A549 (cell line): ENCODE measurements around the gene PTPRCAP. TPM values are rescaled to one million over a fixed set of nuclear protein-coding genes. Genes with fewer than 3 reads are reported as not detected.

Source experiments
- ATAC-seq, 2 experiments: fragments of 200-7000 bp in 1 of 2; fragments of >200 bp in 1 of 2; cut with Nextera tagmentation in 1 of 2; cut with Tn5 transposase in 1 of 2; 3 replicates each; pipeline versions ENCODE4 v1.8.0 to v1.9.1; 2018 to 2020; ENCODE audit warnings: mild to moderate bottlenecking in 1 of 2, moderate library complexity in 1 of 2
- CTCF ChIA-PET: fragments of 300-600 bp; sonication (Branson Sonifier 250); formaldehyde crosslinking; extraction: SDS; loops from one replicate; lab custom pipeline; 2021; ENCODE audit warnings: antibody characterized with exemption, inconsistent platforms; lab: Yijun Ruan, JAX
- POLR2A ChIA-PET: fragments of 350-600 bp; formaldehyde crosslinking; extraction: SDS; loops from one replicate; lab custom pipeline; 2021; ENCODE audit warnings: antibody characterized with exemption, inconsistent platforms; lab: Yijun Ruan, JAX
- DNase-seq, 2 experiments: peaks; one replicate each; pipeline versions ENCODE4 v3.0.0 to v3.0.0-alpha.2; 2011 to 2016; ENCODE audit warnings: low read depth in 1 of 2, low spot score in 1 of 2
- FAIRE-seq: peaks from 2 replicates; lab custom pipeline; 2011; peaks lifted over from hg19 to GRCh38; lab: Jason Lieb, UNC
- H3K27ac ChIP-seq, 2 experiments: fragments of >200 bp; sonication (Bioruptor Twin); formaldehyde crosslinking; 3 replicates each; pipeline ENCODE4 v1.5.1; 2016 to 2017
- H3K4me1 ChIP-seq: fragments of >200 bp; sonication (Bioruptor Twin); formaldehyde crosslinking; 3 replicates; pipeline ENCODE4 v1.6.1; 2016
- H3K4me2 ChIP-seq: fragments of >200 bp; sonication (Bioruptor Twin); formaldehyde crosslinking; 3 replicates; pipeline ENCODE4 v1.6.1; 2016
- H3K4me3 ChIP-seq: fragments of >200 bp; sonication (Bioruptor Twin); formaldehyde crosslinking; 3 replicates; pipeline ENCODE4 v1.5.1; 2016
- H3K9me3 ChIP-seq: fragments of >200 bp; sonication (Bioruptor Twin); formaldehyde crosslinking; 3 replicates; pipeline ENCODE4 v1.6.1; 2016
- ATOH8 ChIP-seq: fragments of 250-450 bp; sonication (Bioruptor Pico); IDR thresholded peaks from 2 replicates; pipeline ENCODE4 v1.5.0; 2020; ENCODE audit warnings: low read depth, mild to moderate bottlenecking, moderate library complexity
- BCL3 ChIP-seq: fragments of >200 bp; sonication (Bioruptor Twin); formaldehyde crosslinking; IDR thresholded peaks from 3 replicates; pipeline ENCODE4 v1.6.1; 2016
- CBX8 ChIP-seq: fragments of 200-600 bp; sonication (generic); IDR thresholded peaks from 2 replicates; pipeline ENCODE4 v1.6.1; 2016
- CEBPB ChIP-seq, 2 experiments: fragments of >200 bp in 1 of 2; sonication (Bioruptor Twin) in 1 of 2; formaldehyde crosslinking in 1 of 2; IDR thresholded peaks; 2 replicates each; pipeline ENCODE4 v1.6.1; 2012 to 2016
- CHD2 ChIP-seq: fragments of 150-350 bp; IDR thresholded peaks from 2 replicates; pipeline ENCODE4 v1.6.1; 2014; ENCODE audit warnings: low read length; ENCODE audit not compliant: partially characterized antibody
- CHD4 ChIP-seq: fragments of 200-600 bp; sonication (generic); IDR thresholded peaks from 2 replicates; pipeline ENCODE4 v1.6.1; 2016; ENCODE audit warnings: antibody characterized with exemption, mild to moderate bottlenecking, borderline replicate concordance
- CTCF ChIP-seq: fragments of >200 bp; sonication (Bioruptor Twin); formaldehyde crosslinking; IDR thresholded peaks from 3 replicates; pipeline ENCODE4 v1.5.1; 2016
- EP300 ChIP-seq, 2 experiments: fragments of >200 bp; sonication (Bioruptor Twin); formaldehyde crosslinking; IDR thresholded peaks; 2 replicates in 1 of 2; 3 replicates in 1 of 2; pipeline ENCODE4 v1.6.1; 2016 to 2017
- FOSB ChIP-seq: fragments of 250-450 bp; sonication (Bioruptor Pico); IDR thresholded peaks from 2 replicates; pipeline ENCODE4 v1.5.0; 2020; ENCODE audit warnings: mild to moderate bottlenecking, moderate library complexity
- GATA3 ChIP-seq: IDR thresholded peaks from 2 replicates; pipeline ENCODE4 v1.6.1; 2012; ENCODE audit warnings: borderline replicate concordance
- HEYL ChIP-seq: fragments of 250-450 bp; sonication (Bioruptor Pico); IDR thresholded peaks from 2 replicates; pipeline ENCODE4 v1.8.0; 2021; ENCODE audit warnings: mild to moderate bottlenecking, moderate library complexity
- HOXA7 ChIP-seq: fragments of 250-450 bp; sonication (Bioruptor Pico); IDR thresholded peaks from 2 replicates; pipeline ENCODE4 v1.5.0; 2020; ENCODE audit warnings: mild to moderate bottlenecking, moderate library complexity
- HOXB13 ChIP-seq: fragments of 250-450 bp; sonication (Bioruptor Pico); IDR thresholded peaks from 2 replicates; pipeline ENCODE4 v1.5.0; 2020; ENCODE audit warnings: low read depth, mild to moderate bottlenecking, moderate library complexity
- HOXB5 ChIP-seq: fragments of 250-450 bp; sonication (Bioruptor Pico); IDR thresholded peaks from 2 replicates; pipeline ENCODE4 v1.5.0; 2020; ENCODE audit warnings: mild to moderate bottlenecking, moderate library complexity
- KDM1A ChIP-seq: fragments of 200-600 bp; sonication (generic); IDR thresholded peaks from 2 replicates; pipeline ENCODE4 v1.6.1; 2016; ENCODE audit warnings: low read depth, mild to moderate bottlenecking
- MAZ ChIP-seq: fragments of 150-350 bp; IDR thresholded peaks from 2 replicates; pipeline ENCODE4 v1.6.1; 2014; ENCODE audit warnings: antibody characterized with exemption, low read depth, low read length, borderline replicate concordance
- NFE2L2 ChIP-seq: fragments of 150-350 bp; conservative IDR thresholded peaks from 2 replicates; pipeline ENCODE4 v1.6.1; 2014; ENCODE audit warnings: low read length
- NR3C1 ChIP-seq: fragments of >200 bp; sonication (Bioruptor Twin); formaldehyde crosslinking; IDR thresholded peaks from 3 replicates; pipeline ENCODE4 v1.6.1; 2017
- PHF8 ChIP-seq: fragments of 200-600 bp; sonication (generic); IDR thresholded peaks from 2 replicates; pipeline ENCODE4 v1.6.1; 2016; ENCODE audit warnings: low read depth, mild to moderate bottlenecking, antibody characterized with exemption, moderate library complexity, borderline replicate concordance
- POLR2AphosphoS2 ChIP-seq: conservative IDR thresholded peaks from 2 replicates; pipeline ENCODE4 v1.6.1; 2012; ENCODE audit warnings: low read length, improper control_type of control experiment, inconsistent platforms
- RAD21 ChIP-seq, 2 experiments: fragments of >200 bp in 1 of 2; sonication (Bioruptor Twin) in 1 of 2; formaldehyde crosslinking in 1 of 2; IDR thresholded peaks in 1 of 2; conservative IDR thresholded peaks in 1 of 2; 2 replicates in 1 of 2; 3 replicates in 1 of 2; pipeline ENCODE4 v1.6.1; 2012 to 2018; ENCODE audit warnings: inconsistent platforms in 1 of 2
- RARB ChIP-seq: fragments of 250-450 bp; sonication (Bioruptor Pico); IDR thresholded peaks from 2 replicates; pipeline ENCODE4 v1.8.0; 2021; ENCODE audit warnings: mild to moderate bottlenecking, moderate library complexity
- REST ChIP-seq: fragments of 200-600 bp; sonication (generic); IDR thresholded peaks from 2 replicates; pipeline ENCODE4 v1.6.1; 2016; ENCODE audit warnings: antibody characterized with exemption, mild to moderate bottlenecking, moderate library complexity
- SMC3 ChIP-seq: fragments of >200 bp; sonication (Bioruptor Twin); formaldehyde crosslinking; IDR thresholded peaks from 3 replicates; pipeline ENCODE4 v1.6.1; 2018; ENCODE audit warnings: inconsistent platforms
- ZSCAN20 ChIP-seq: fragments of 250-450 bp; sonication (Bioruptor Pico); IDR thresholded peaks from 2 replicates; pipeline ENCODE4 v1.8.0; 2022; ENCODE audit warnings: mild to moderate bottlenecking, moderate library complexity
- WGBS: methylation state at CpG from one replicate; pipeline ENCODE4 v1.1.6; 2017; ENCODE audit errors: missing lambda C conversion rate; 5-methylcytosine and 5-hydroxymethylcytosine counted together
- polyA plus RNA-seq, 4 experiments: library from polyadenylated mRNA; depleted of rRNA in 3 of 4; stranded (reverse); fragments of >200 nt; fragmentation: RNase III in 1 of 4; extraction: RNeasy Plus Mini Kit Qiagen cat#74134 plus additional on column Dnase treatment in 1 of 4; gene quantifications; 2 replicates in 3 of 4; 3 replicates in 1 of 4; pipeline ENCODE4 v1.2.3, GENCODE V29; 2011 to 2017
- TF ChIP-seq, protein P1 (sequence below): fragments of 150-350 bp; IDR thresholded peaks from 2 replicates; pipeline ENCODE4 v1.6.1; 2014; ENCODE audit warnings: low read depth, mild to moderate bottlenecking, low read length
- TF ChIP-seq, protein P2 (sequence below): fragments of 250-450 bp; sonication (Bioruptor Pico); IDR thresholded peaks from 2 replicates; pipeline ENCODE4 v1.5.0; 2021; ENCODE audit warnings: mild to moderate bottlenecking, moderate library complexity, borderline replicate concordance
- TF ChIP-seq, protein P3 (sequence below): IDR thresholded peaks from 2 replicates; pipeline ENCODE4 v1.6.1; 2012

Gene PTPRCAP
- polyA plus RNA-seq, 2 of the 4 experiments (the other 2 are of a cell fraction), result 0.34 to 0.56 TPM

DNA sequence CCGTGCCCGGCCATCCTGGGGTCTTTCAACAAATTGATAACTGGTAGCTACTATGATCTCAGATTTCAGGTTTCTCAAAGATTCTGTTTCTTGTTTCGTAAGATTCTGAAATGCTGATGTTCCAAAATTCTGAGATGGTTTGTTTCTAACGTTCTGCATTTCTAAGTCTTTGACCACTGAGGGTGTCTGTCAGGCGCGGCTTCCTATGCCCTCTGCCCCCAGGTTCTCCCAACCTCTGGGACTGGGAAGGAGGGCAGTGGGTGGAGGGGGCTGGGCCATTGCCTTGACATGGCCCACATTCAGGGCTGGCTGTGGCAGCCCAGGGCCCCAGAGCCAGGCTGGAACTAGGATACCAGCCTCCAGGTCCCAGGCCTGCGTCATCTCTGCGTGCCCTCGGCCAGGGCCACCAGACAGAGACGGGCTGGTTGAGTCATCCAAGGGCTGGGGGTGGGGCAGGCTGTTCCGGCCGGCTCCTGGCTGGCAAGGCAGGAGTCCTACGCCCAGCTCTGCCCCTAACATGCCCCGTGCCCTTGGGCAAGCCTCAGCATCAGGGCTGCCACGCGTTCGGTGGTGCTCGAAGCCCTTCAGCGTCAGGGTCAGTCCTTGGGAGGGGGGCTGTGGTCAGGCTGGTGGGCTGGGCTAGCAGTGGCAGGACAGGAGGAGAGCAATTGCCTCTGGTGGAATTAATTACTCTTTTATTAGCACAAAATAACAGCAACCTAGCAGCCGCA is 26.4 kb upstream of the PTPRCAP start:
- peak overlapping the region; percentile 88 for H3K4me2 ChIP-seq
- peaks cover 34% of the 10 kb centered on the region for H3K4me1 ChIP-seq
- POLR2A ChIA-PET, result interaction anchor here (0.7 to 1.0 kb wide), 2 partner anchors 19 to 110 kb away, joined by 3 to 4 read pairs; partner anchors contain the start of genes AIP and POLD4
- H3K27ac ChIP-seq, result peak overlapping the region; percentile 95 to 99
- ATAC-seq (peak; percentile 78 to 82), FAIRE-seq (no peak), DNase-seq (peak; percentile 90 to 91)
- H3K9me3 ChIP-seq, result no peaks in the 10 kb centered on the region
- 59% methylated on average over 9 of the region's 20 CpGs for WGBS
- CTCF ChIA-PET, result interaction anchor here (0.7 kb wide), 1 partner anchor 12 kb away, joined by 4 read pairs; no protein-coding TSS in a partner anchor
- H3K4me3 ChIP-seq, result peak overlapping the region; percentile 73
- no peak for TF ChIP-seq MAZ
- TF ChIP-seq FOSB, result no peak
- TF ChIP-seq CHD2, result no peak
- no peak; the same call in 2 of the 3 replicates for TF ChIP-seq SMC3
- no peak for TF ChIP-seq PHF8
- TF ChIP-seq HEYL (CRISPR knock-in tag), result no peak
- no peak for TF ChIP-seq CEBPB (IDR thresholded peaks at IDR 0.05)
- TF ChIP-seq REST, result no peak
- TF ChIP-seq POLR2AphosphoS2, result no peak
- TF ChIP-seq HOXA7 (CRISPR knock-in tag), result no peak
- no peak for TF ChIP-seq NFE2L2
- TF ChIP-seq, protein P1, sequence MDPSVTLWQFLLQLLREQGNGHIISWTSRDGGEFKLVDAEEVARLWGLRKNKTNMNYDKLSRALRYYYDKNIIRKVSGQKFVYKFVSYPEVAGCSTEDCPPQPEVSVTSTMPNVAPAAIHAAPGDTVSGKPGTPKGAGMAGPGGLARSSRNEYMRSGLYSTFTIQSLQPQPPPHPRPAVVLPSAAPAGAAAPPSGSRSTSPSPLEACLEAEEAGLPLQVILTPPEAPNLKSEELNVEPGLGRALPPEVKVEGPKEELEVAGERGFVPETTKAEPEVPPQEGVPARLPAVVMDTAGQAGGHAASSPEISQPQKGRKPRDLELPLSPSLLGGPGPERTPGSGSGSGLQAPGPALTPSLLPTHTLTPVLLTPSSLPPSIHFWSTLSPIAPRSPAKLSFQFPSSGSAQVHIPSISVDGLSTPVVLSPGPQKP, result no peak
- no peak for TF ChIP-seq NR3C1
- no peak for TF ChIP-seq CTCF
- peak; percentile 58; the same call in 1 of the 2 replicates for TF ChIP-seq ATOH8 (CRISPR knock-in tag)
- TF ChIP-seq BCL3, result no peak
- TF ChIP-seq CHD4, result no peak
- TF ChIP-seq RAD21 (conservative IDR thresholded peaks at IDR 0.05 in 1 of 2, IDR thresholded peaks at IDR 0.05 in 1 of 2), result no peak
- TF ChIP-seq ZSCAN20, result no peak
- TF ChIP-seq CBX8, result no peak
- TF ChIP-seq RARB, result no peak
- TF ChIP-seq GATA3, result no peak
- TF ChIP-seq, protein P2, sequence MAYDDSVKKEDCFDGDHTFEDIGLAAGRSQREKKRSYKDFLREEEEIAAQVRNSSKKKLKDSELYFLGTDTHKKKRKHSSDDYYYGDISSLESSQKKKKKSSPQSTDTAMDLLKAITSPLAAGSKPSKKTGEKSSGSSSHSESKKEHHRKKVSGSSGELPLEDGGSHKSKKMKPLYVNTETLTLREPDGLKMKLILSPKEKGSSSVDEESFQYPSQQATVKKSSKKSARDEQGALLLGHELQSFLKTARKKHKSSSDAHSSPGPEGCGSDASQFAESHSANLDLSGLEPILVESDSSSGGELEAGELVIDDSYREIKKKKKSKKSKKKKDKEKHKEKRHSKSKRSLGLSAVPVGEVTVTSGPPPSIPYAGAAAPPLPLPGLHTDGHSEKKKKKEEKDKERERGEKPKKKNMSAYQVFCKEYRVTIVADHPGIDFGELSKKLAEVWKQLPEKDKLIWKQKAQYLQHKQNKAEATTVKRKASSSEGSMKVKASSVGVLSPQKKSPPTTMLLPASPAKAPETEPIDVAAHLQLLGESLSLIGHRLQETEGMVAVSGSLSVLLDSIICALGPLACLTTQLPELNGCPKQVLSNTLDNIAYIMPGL (CRISPR knock-in tag), result no peak
- TF ChIP-seq, protein P3, sequence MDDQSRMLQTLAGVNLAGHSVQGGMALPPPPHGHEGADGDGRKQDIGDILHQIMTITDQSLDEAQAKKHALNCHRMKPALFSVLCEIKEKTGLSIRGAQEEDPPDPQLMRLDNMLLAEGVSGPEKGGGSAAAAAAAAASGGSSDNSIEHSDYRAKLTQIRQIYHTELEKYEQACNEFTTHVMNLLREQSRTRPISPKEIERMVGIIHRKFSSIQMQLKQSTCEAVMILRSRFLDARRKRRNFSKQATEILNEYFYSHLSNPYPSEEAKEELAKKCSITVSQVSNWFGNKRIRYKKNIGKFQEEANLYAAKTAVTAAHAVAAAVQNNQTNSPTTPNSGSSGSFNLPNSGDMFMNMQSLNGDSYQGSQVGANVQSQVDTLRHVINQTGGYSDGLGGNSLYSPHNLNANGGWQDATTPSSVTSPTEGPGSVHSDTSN, result no peak
- TF ChIP-seq HOXB13 (CRISPR knock-in tag), result no peak
- TF ChIP-seq KDM1A, result no peak
- peak; percentile 58 for TF ChIP-seq HOXB5 (CRISPR knock-in tag)
- TF ChIP-seq EP300 (IDR thresholded peaks at IDR 0.05), result no peak; a peak in 1 of 5 replicates
